Kasumi-1 (cell line): Measurements from ENCODE around the gene CRIP1.

ENCODE experiments used
- DNase-seq, 2 experiments: peaks; one replicate each; lab custom pipeline; 2025; lab: John Stamatoyannopoulos, UW

The CRIP1 gene

DNA sequence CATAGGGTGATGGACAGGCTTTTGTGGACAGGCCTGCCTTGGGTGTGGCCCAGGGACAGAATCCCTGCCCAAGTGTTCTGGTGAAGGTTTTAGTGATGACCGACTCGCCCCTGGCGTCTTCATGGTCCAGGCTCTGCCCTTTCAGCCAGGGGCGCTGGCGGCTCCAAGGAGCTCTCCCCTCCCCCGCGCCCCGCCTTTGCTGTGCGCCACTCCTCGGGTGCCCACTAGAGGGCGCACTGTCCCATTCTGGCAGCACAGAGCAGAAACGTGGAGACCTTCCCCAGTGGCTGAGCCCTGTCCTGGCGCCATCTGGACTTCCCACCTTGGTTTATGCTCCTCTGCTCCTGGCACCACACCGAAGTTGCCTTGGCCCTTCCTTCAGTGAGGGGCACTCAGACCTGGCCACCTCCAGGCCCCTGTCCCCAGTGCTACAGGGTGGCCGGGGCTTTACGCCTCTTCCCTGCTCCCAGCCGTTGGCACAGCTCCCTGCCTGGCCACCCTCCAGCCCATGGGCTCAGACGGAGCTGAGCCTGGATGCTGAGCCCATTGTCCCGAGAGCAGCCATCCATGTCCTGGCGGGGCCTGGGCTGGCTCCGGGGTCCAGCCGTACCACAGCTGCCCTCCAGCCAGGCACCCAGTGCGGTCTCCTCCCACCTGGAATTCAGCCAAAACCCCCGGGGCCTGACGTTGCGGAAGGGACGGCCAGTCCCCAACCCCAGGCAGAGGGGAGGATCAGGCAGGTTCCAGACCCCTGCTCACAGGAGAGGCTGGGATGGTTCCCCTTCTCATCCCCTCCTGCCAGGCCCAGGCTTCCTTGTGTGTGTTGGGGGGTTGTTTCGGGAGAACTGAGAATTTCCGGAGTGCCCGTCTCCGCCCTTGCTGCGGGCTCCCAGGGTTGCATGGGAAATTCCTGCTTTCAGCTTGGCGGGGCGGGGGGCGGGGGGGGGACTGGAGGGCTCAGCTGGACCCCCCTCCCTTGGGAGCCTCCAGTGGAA, 5.6 kb upstream of the CRIP1 start:
- peak; percentile 87 for DNase-seq

GRCh38 chr14:105481886-105482457, 4.7 kb upstream of the CRIP1 start:
- peak; percentile 70 for DNase-seq

DNA sequence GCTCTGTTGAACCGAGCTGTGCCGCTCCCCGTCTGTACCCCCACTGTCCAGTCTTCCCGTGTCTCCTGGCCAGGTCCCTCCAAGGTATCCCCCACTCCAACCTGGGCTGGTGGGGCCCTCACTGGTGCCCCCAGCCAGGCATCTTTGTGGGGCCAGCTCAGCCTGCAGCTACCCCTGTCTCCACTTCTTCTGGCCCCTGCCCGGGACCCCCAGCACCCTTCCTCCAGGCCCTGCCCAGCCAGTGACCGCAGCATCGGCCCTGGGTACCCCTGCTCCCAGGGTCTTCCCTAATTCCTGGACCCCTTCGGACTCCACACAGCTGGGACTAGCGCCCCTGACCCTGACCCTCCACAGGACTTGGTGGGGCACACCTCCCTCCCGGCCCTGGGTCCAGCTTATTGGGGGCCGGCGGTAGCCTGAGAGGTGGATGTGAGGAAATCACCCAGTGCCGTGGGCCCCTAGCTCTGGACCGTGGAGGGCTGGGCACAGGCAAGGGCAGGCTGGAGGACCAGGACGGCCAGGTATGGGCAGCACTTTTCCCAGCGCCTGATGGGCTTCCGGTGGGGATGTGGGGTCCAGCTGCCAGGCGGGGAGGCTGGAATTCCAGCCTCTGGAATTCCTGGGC, 4.1 kb upstream of the CRIP1 start:
- DNase-seq: no peak

DNA sequence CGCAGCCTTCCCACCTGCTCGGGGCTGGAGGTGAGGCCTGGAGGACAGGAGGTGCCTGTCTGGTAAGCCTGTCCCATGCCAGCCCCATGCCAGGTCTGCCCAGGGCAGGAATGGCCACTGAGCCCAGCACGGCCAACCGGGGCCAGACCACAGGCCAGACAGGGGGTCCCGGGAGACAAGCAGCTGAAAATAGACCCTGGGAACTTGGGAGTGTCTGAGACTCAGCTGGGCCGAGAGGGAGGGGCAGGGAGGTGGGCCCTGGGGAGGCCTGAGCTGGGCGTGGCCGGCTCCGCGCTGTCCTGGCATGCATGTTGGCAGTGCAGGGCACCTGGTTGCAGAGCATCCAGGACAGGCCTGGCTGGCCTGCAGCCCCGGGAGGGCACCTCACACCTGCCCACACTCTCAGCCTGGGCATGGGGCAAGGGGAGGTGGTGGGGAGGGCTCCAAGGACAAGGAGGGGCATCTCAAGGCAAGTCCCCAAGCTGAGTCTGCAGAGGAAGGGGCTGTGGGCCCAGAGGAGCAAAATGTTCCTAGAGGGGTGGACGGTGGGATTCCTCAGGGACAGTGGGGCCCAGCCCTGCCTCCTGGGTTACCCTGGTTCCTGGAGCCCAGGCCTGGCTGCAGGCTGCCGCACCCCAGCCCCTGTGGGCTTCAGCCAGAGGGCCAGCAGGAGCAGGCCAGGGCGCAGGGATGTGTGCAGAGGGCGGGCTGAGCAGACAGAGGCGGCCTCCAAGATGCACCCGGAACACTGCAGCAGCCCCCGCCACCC, 3.2 kb upstream of the CRIP1 start:
- no peak for DNase-seq

GRCh38 chr14:105484069-105484996, 2.4 kb upstream of the CRIP1 start:
- DNase-seq: no peak

DNA sequence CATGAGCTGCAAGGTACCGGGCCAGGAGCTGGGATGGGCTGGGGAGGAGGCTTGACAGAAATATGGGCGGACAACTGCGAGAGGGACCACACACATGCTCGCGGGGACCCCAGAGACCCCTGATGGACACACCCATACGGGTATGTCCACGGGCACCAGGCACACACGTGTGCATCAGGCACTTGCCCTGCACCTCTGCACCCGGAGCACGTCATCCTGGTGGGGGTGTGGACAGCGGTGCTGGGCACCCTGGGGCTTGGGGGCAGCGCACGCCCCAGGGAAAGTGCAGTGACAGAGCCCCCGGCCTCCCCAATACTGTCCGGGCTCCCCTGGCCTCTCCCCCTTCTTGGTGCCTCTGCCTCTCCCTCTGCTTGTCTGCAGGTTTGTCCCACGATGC, 1.7 kb upstream of the CRIP1 start:
- no peak for DNase-seq

DNA sequence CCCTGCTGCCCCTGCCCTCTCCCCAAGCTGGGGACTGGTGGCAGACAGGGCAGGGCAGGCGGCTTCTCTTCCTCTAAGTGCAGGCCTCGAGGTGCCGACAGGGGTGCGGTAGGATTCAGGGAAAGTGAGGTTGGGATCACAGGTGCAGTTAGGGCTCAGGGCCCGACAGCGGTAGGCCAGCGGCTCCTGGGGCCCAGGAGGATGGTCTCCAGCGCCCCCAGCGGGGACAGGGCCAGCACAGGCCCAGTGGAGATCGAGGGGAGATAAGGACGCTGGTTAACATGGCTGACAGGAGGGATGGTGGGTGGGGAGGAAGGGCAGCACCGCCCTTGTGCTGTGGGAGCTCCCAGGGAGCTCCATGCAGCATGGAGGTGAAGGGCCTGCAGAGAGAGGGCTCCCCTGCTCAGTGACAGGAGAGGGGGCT, 935 bp upstream of the CRIP1 start:
- DNase-seq: peak; percentile 2 to 28

DNA sequence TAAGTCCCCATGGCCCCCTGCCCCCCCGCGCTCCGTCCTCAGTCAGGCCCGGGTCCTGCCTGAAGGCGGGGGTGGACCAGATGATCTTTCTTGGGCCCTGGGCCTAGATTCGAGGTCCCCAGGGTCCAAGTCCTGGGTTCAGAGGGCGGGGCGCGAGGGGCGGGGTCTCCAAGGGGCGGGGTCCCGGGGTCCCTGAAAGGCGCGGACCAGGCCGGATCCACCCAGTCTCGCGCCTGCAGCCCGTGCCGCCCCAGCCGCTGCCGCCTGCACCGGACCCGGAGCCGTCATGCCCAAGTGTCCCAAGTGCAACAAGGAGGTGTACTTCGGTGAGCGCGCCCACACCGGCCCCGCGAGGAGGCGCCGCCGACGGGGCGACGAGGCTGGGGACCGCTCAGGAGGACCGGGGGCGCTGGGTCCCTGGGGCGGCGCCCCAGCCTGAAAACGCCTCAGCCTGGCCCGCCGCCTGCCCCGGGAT, 325 bp downstream of the CRIP1 start:
- no peak for DNase-seq

DNA sequence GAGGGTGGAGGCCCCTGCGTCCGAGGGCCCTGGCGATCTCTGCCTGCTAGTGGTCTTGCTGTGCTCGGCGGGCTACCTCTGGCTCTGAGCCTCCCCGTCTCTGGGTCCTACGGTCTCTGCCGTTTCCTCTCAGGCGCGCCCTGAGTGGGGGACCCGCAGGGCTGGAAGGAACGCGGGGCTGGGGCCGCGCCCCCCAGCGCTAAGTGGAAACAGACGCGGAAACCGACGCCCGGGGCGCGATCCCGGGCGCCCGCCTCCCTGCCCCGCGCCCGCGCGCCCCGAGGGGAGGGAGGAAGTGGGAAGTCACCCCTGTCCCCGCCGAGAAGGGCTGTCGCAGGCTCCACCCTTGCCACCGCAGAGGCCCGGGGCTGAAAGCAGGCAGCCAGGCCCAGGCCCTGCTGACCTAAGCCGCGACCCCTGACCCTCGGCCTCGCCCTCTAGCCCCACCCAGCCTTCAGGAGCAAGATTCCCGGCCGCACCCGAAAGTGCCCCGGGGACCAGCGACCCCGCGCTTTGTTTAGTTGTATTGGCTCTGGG, 831 bp downstream of the CRIP1 start:
- DNase-seq: peak in 1 of 2 experiments; percentile 6

DNA sequence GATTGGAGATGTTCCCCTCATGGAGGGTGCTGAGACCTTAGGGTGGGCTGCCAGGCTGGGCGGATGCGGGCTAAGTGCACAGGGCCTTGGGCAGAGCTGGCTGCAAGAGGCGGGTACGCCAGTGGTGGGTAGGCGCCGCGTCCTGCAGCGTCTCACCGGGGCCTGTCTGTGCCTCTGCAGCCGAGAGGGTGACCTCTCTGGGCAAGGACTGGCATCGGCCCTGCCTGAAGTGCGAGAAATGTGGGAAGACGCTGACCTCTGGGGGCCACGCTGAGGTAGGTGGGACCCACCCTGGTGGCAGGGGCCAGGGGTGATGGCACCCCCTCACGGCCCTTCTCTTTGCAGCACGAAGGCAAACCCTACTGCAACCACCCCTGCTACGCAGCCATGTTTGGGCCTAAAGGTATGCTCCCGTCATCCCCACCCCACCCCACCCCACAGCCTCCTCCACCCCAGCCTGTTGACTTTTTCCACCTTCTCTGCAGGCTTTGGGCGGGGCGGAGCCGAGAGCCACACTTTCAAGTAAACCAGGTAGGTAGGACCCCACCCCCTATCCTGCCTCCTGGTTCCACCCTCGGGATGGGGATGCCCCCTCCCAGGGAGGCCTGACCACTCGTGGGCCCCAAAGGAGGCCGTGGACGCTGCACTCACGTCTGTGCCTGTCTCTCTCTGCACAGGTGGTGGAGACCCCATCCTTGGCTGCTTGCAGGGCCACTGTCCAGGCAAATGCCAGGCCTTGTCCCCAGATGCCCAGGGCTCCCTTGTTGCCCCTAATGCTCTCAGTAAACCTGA, 1.5 kb downstream of the CRIP1 start:
- DNase-seq: no peak

GRCh38 chr14:105488781-105489541, 2.3 kb downstream of the CRIP1 start:
- no peak for DNase-seq

- DNase-seq: peak; percentile 74
Observed at GRCh38 chr14:105489542-105490266, 3.0 kb downstream of the CRIP1 start.

GRCh38 chr14:105490267-105490571, 3.5 kb downstream of the CRIP1 start:
- no peak for DNase-seq

GRCh38 chr14:105490572-105491365, 4.1 kb downstream of the CRIP1 start, which contains the start of gene TEDC1:
TEDC1 (plus strand) TSS chr14:105491246; CDS start chr14:105491376, 130 bp downstream.
- peak; percentile 100 for DNase-seq

DNA sequence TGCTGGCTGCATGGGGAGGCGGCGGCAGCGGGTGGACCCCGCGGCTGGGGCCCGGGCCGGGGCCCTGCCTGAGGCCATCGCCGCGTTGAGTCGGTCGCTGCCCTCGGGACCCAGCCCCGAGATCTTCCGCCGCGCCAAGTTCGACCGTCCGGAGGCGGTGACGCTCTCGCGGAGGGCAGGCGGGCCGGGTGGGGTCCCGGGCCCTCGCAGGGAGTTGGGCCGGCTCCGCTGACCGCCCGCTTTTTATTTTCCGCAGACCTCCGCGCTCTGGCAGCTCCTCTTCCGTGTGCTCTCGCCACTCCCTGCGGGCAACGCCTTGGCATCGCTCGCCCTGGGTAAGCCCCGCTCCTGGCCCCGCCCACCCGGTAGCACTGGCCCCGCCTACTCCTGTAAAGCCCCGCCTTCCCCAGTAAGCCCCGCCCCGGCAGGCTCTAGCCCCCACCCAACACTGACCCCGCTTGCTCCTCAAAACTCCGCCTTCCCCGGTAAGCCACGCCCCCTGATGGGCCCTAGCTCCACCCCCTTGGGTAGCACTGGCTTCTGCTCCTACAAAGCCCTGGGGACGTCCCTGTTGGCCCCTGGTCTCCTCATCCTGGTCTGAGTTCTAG, 4.8 kb downstream of the CRIP1 start:
- peak; percentile 44 to 68 for DNase-seq

GRCh38 chr14:105492031-105492970, 5.6 kb downstream of the CRIP1 start:
- DNase-seq: no peak
